ENCODE measurements around the gene PCNX3.

Gene PCNX3

GRCh38 chr11:65607614-65608426 lies 7.8 kb upstream of the PCNX3 start:
- no peaks in the 10 kb centered on the region for H3K27me3 ChIP-seq (replicated peaks; ENCODE audit: control insufficient read depth, insufficient read depth, low read length)
- no peak for DNase-seq (ENCODE audit: low read depth)
- no peaks in the 10 kb centered on the region for H3K9me3 ChIP-seq (ENCODE audit: control insufficient read depth, low read length)
- peaks cover 47% of the 10 kb centered on the region for H3K4me1 ChIP-seq (ENCODE audit: control insufficient read depth, insufficient read depth, low read length)
- H3K9ac ChIP-seq (ENCODE audit: low read length): no peak overlapping the region
- peak overlapping the region; percentile 69 for H3K4me3 ChIP-seq (ENCODE audit: low read length)
- H3K36me3 ChIP-seq (ENCODE audit: control insufficient read depth, insufficient read depth, low read length, severe bottlenecking): peaks cover 33% of the 10 kb centered on the region

GRCh38 chr11:65609229-65609628 lies 6.3 kb upstream of the PCNX3 start:
- H3K4me3 ChIP-seq (ENCODE audit: low read length): no peak overlapping the region
- no peaks in the 10 kb centered on the region for H3K27me3 ChIP-seq (replicated peaks; ENCODE audit: control insufficient read depth, insufficient read depth, low read length)
- H3K9ac ChIP-seq (ENCODE audit: low read length): peak overlapping the region; percentile 34
- no peaks in the 10 kb centered on the region for H3K9me3 ChIP-seq (ENCODE audit: control insufficient read depth, low read length)
- H3K36me3 ChIP-seq (ENCODE audit: control insufficient read depth, insufficient read depth, low read length, severe bottlenecking): peaks cover 20% of the 10 kb centered on the region
- peaks cover 52% of the 10 kb centered on the region for H3K4me1 ChIP-seq (ENCODE audit: control insufficient read depth, insufficient read depth, low read length)
- DNase-seq (ENCODE audit: low read depth): no peak

- H3K9ac ChIP-seq (ENCODE audit: low read length): peak overlapping the region; percentile 34
- no peak for DNase-seq (ENCODE audit: low read depth)
- H3K36me3 ChIP-seq (ENCODE audit: control insufficient read depth, insufficient read depth, low read length, severe bottlenecking): peaks cover 16% of the 10 kb centered on the region
- H3K27me3 ChIP-seq (replicated peaks; ENCODE audit: control insufficient read depth, insufficient read depth, low read length): no peaks in the 10 kb centered on the region
- peaks cover 52% of the 10 kb centered on the region for H3K4me1 ChIP-seq (ENCODE audit: control insufficient read depth, insufficient read depth, low read length)
- no peak overlapping the region for H3K4me3 ChIP-seq (ENCODE audit: low read length)
- H3K9me3 ChIP-seq (ENCODE audit: control insufficient read depth, low read length): no peaks in the 10 kb centered on the region
Measured at GRCh38 chr11:65609665-65610064, 5.9 kb upstream of the PCNX3 start.

- peaks cover 52% of the 10 kb centered on the region for H3K4me1 ChIP-seq (ENCODE audit: control insufficient read depth, insufficient read depth, low read length)
- DNase-seq (ENCODE audit: low read depth): no peak
- peak overlapping the region; percentile 29 for H3K9ac ChIP-seq (ENCODE audit: low read length)
- no peak overlapping the region for H3K4me3 ChIP-seq (ENCODE audit: low read length)
- no peaks in the 10 kb centered on the region for H3K27me3 ChIP-seq (replicated peaks; ENCODE audit: control insufficient read depth, insufficient read depth, low read length)
- no peaks in the 10 kb centered on the region for H3K9me3 ChIP-seq (ENCODE audit: control insufficient read depth, low read length)
- H3K36me3 ChIP-seq (ENCODE audit: control insufficient read depth, insufficient read depth, low read length, severe bottlenecking): peaks cover 9% of the 10 kb centered on the region
Measured at GRCh38 chr11:65610404-65610803, 5.2 kb upstream of the PCNX3 start.

DNA sequence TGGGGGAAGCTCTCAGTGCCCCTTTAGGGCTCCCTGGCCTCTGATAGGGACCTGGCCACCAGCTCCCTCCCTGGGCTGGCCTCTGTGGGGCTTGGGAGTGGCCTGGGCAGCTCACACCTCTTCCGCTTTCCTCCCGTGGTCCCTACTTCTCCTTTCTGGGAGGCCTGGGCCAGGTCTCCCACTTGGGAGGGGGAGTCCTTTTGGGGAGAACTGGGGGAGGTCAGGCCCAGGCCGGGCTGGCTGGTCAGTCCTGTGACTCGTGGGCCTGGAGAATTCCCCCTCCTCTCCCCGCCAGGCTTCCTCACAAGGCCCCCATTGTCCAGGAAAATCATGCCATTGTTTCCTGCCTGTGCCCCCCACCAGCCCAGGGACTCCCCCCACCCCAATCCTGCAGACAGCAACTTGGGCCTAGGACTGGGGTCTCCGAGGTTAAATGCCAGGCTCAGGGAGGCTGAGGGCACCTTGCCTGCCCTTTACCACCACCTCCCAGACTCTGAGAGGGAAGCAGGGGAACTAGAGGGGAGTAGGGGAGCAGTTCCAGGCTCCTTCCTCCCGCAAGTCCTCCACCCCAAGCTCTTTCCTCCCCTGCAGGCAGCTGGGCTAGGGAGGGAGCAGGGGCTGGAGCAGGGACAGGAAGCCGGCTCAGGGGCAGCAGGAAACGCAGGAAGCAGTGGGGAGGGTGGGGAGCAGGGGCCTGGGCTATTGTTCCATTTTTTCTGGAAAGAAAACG lies 4.4 kb upstream of the PCNX3 start:
- no peaks in the 10 kb centered on the region for H3K27me3 ChIP-seq (replicated peaks; ENCODE audit: control insufficient read depth, insufficient read depth, low read length)
- H3K4me3 ChIP-seq (ENCODE audit: low read length): no peak overlapping the region
- H3K9me3 ChIP-seq (ENCODE audit: control insufficient read depth, low read length): no peaks in the 10 kb centered on the region
- DNase-seq (ENCODE audit: low read depth): no peak
- H3K9ac ChIP-seq (ENCODE audit: low read length): peak overlapping the region; percentile 99
- peaks cover 52% of the 10 kb centered on the region for H3K4me1 ChIP-seq (ENCODE audit: control insufficient read depth, insufficient read depth, low read length)
- H3K36me3 ChIP-seq (ENCODE audit: control insufficient read depth, insufficient read depth, low read length, severe bottlenecking): peaks cover 3% of the 10 kb centered on the region

- Histone ChIP-seq H3K9me3 (ENCODE audit: control insufficient read depth, low read length) (no peaks in the 10 kb centered on the region), H3K27me3 (replicated peaks; ENCODE audit: control insufficient read depth, insufficient read depth, low read length) (no peaks in the 10 kb centered on the region), H3K9ac (ENCODE audit: low read length) (peak overlapping the region; percentile 99), H3K4me1 (ENCODE audit: control insufficient read depth, insufficient read depth, low read length) (peaks cover 56% of the 10 kb centered on the region), H3K36me3 (ENCODE audit: control insufficient read depth, insufficient read depth, low read length, severe bottlenecking) (peaks cover 4% of the 10 kb centered on the region), H3K4me3 (ENCODE audit: low read length) (peak overlapping the region; percentile 84)
- DNase-seq (ENCODE audit: low read depth): peak; percentile 12
Measured at GRCh38 chr11:65611758-65612603, 3.6 kb upstream of the PCNX3 start.

GRCh38 chr11:65612691-65613090 lies 2.9 kb upstream of the PCNX3 start:
- H3K36me3 ChIP-seq (ENCODE audit: control insufficient read depth, insufficient read depth, low read length, severe bottlenecking): peaks cover 11% of the 10 kb centered on the region
- no peaks in the 10 kb centered on the region for H3K27me3 ChIP-seq (replicated peaks; ENCODE audit: control insufficient read depth, insufficient read depth, low read length)
- H3K9me3 ChIP-seq (ENCODE audit: control insufficient read depth, low read length): no peaks in the 10 kb centered on the region
- no peak for DNase-seq (ENCODE audit: low read depth)
- H3K4me3 ChIP-seq (ENCODE audit: low read length): peak overlapping the region; percentile 84
- peak overlapping the region; percentile 99 for H3K9ac ChIP-seq (ENCODE audit: low read length)
- peaks cover 55% of the 10 kb centered on the region for H3K4me1 ChIP-seq (ENCODE audit: control insufficient read depth, insufficient read depth, low read length)

DNA sequence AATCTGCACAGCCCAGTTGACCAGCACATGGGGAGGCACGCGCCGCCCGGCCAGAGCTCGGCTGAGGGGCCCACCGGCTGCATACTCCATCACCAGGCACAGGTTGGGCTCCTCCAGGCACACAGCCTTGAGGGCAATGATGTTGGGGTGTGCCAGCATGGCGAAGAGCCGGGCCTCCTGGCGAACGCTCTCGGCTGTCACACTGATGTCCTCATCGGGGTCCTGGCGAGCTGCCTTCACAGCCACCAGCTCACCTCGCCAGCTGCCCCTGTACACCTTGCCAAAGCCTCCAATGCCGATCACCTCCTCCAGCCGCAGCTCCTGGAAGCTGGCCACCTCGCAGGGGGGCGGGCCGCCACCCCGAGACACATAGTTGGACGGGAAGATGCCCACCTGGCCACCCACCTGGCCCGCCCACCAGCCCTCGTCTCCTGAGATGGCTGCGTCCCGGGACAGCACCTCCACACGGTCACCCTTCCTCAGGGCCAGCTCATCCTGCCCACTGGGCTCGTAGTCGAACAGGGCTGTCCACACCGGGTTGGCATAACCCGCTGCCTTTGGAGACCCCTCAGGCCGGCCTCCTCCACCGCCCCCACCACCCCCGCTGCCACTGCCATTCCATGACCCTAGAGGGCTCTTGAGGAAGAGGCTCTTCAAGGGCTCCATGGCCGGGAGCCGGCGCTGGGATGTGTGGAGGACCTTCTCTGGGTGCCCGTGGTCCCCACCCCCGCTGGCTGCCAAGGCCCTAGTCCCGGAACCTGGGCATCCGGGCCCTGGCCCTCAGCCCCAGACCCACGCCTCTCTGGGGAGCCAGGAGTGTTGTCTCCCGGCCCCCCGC lies 2.3 kb upstream of the PCNX3 start:
- Histone ChIP-seq H3K4me3 (ENCODE audit: low read length) (peak overlapping the region; percentile 84), H3K4me1 (ENCODE audit: control insufficient read depth, insufficient read depth, low read length) (peaks cover 52% of the 10 kb centered on the region), H3K9me3 (ENCODE audit: control insufficient read depth, low read length) (no peaks in the 10 kb centered on the region), H3K27me3 (replicated peaks; ENCODE audit: control insufficient read depth, insufficient read depth, low read length) (no peaks in the 10 kb centered on the region), H3K36me3 (ENCODE audit: control insufficient read depth, insufficient read depth, low read length, severe bottlenecking) (peaks cover 14% of the 10 kb centered on the region), H3K9ac (ENCODE audit: low read length) (peak overlapping the region; percentile 99)
- no peak for DNase-seq (ENCODE audit: low read depth)

DNA sequence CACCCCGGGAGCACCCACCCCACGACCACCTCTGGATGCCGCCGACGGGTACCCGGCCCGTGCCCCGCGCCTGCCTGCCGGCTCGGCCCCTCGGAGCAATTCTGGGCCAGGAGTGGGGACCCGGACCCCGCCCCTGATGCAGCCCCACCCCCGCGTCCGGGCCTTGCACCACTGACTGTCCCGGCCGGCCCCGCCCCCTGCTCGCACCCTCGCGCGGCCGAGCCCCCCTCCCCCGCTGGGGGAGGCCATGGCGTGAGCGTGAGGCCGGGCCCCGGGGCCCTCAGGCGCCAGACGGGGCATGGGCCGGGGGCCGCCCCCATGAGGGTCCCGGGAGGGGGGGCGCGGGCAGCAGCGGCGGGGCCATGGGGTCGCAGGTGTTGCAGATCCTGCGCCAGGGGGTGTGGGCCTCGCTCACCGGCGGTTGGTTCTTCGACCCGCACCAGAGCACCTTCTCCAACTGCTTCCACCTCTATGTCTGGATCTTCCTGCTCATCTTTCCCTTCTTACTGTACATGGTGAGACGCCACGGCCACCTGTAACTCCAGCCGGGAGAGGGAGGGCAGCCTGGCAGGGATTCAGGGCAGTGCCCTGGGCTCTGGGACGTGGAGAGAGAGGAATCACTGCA lies 486 bp downstream of the PCNX3 start:
- Histone ChIP-seq H3K4me1 (ENCODE audit: control insufficient read depth, insufficient read depth, low read length) (peaks cover 30% of the 10 kb centered on the region), H3K4me3 (ENCODE audit: low read length) (peak overlapping the region; percentile 90), H3K36me3 (ENCODE audit: control insufficient read depth, insufficient read depth, low read length, severe bottlenecking) (peaks cover 42% of the 10 kb centered on the region), H3K9me3 (ENCODE audit: control insufficient read depth, low read length) (no peaks in the 10 kb centered on the region), H3K9ac (ENCODE audit: low read length) (peak overlapping the region; percentile 94), H3K27me3 (replicated peaks; ENCODE audit: control insufficient read depth, insufficient read depth, low read length) (no peaks in the 10 kb centered on the region)
- DNase-seq (ENCODE audit: low read depth): peak; percentile 52

GRCh38 chr11:65616575-65617001 lies 1.0 kb downstream of the PCNX3 start:
- peaks cover 30% of the 10 kb centered on the region for H3K4me1 ChIP-seq (ENCODE audit: control insufficient read depth, insufficient read depth, low read length)
- H3K9me3 ChIP-seq (ENCODE audit: control insufficient read depth, low read length): no peaks in the 10 kb centered on the region
- H3K4me3 ChIP-seq (ENCODE audit: low read length): peak overlapping the region; percentile 90
- peaks cover 45% of the 10 kb centered on the region for H3K36me3 ChIP-seq (ENCODE audit: control insufficient read depth, insufficient read depth, low read length, severe bottlenecking)
- no peaks in the 10 kb centered on the region for H3K27me3 ChIP-seq (replicated peaks; ENCODE audit: control insufficient read depth, insufficient read depth, low read length)
- DNase-seq (ENCODE audit: low read depth): no peak
- H3K9ac ChIP-seq (ENCODE audit: low read length): peak overlapping the region; percentile 94
